IMR-90 (cell line): ENCODE measurements around the gene NLRP1. TPM values are rescaled to one million over a fixed set of nuclear protein-coding genes. Genes with fewer than 3 reads are reported as not detected.

Experiments
- ATAC-seq: fragments of 200-7000 bp; cut with Tn5 transposase; 2 replicates; pipeline ENCODE4 v1.9.1; 2020; ENCODE audit warnings: low read depth, mild to moderate bottlenecking, moderate library complexity
- BruUV-seq: library from RNA; stranded (reverse); fragments of 400-500 nt; replicated peaks from 2 replicates; lab custom pipeline; 2021; lab: Mats Ljungman, UMichigan
- CTCF ChIA-PET: fragments of 300-600 bp; formaldehyde crosslinking; extraction: SDS; loops from one replicate; lab custom pipeline; 2021; ENCODE audit warnings: antibody characterized with exemption; lab: Yijun Ruan, JAX
- POLR2A ChIA-PET: fragments of 300-600 bp; sonication (Branson Sonifier 250); formaldehyde crosslinking; loops from one replicate; lab custom pipeline; 2022; ENCODE audit warnings: antibody characterized with exemption; ENCODE audit not compliant: unreplicated experiment; lab: Charles Lee
- DNase-seq: peaks from one replicate; pipeline ENCODE4 v3.0.0; 2013
- H2AFZ ChIP-seq: replicated peaks from 2 replicates; pipeline ENCODE3; 2013; ENCODE audit warnings: low read length, mild to moderate bottlenecking; ENCODE audit not compliant: poor library complexity
- H2AK5ac ChIP-seq: 2 replicates; pipeline ENCODE4 v1.6.1; 2013; ENCODE audit warnings: low read depth, low read length, inconsistent platforms
- H2AK9ac ChIP-seq: replicated peaks from 2 replicates; pipeline ENCODE3; 2013; ENCODE audit warnings: mild to moderate bottlenecking, low read depth, low read length, moderate library complexity; ENCODE audit not compliant: poor library complexity
- H2BK120ac ChIP-seq: 2 replicates; pipeline ENCODE4 v1.6.1; 2013; ENCODE audit warnings: low read depth, low read length, inconsistent platforms
- H2BK15ac ChIP-seq: 3 replicates; pipeline ENCODE4 v1.6.1; 2013; ENCODE audit warnings: low read depth, low read length, inconsistent platforms
- H2BK20ac ChIP-seq: 2 replicates; pipeline ENCODE4 v1.6.1; 2013; ENCODE audit warnings: low read depth, mild to moderate bottlenecking, inconsistent platforms, low read length, moderate library complexity
- H2BK5ac ChIP-seq: 2 replicates; pipeline ENCODE4 v1.6.1; 2013; ENCODE audit warnings: mild to moderate bottlenecking, low read depth, low read length, inconsistent platforms; ENCODE audit not compliant: poor library complexity, severe bottlenecking
- H3K14ac ChIP-seq: replicated peaks from 2 replicates; pipeline ENCODE4 v1.6.1; 2013; ENCODE audit warnings: low read depth, low read length, inconsistent platforms
- H3K18ac ChIP-seq: 2 replicates; pipeline ENCODE4 v1.6.1; 2013; ENCODE audit warnings: low read depth, low read length, control low read depth
- H3K23ac ChIP-seq: 2 replicates; pipeline ENCODE4 v1.6.1; 2013; ENCODE audit warnings: low read depth, low read length, inconsistent platforms
- H3K27ac ChIP-seq: 2 replicates; pipeline ENCODE4 v1.5.1; 2013; ENCODE audit warnings: mild to moderate bottlenecking, control low read depth, low read length; ENCODE audit not compliant: insufficient read depth
- H3K27me3 ChIP-seq: 2 replicates; pipeline ENCODE4 v1.6.1; 2013; ENCODE audit warnings: low read length; ENCODE audit not compliant: control insufficient read depth, insufficient read depth
- H3K36me3 ChIP-seq: 2 replicates; pipeline ENCODE4 v1.6.1; 2013; ENCODE audit warnings: low read length, mixed read lengths; ENCODE audit not compliant: control insufficient read depth, insufficient read depth
- H3K4ac ChIP-seq: 2 replicates; pipeline ENCODE4 v1.6.1; 2013; ENCODE audit warnings: low read depth, low read length, inconsistent platforms
- H3K4me1 ChIP-seq: 2 replicates; pipeline ENCODE4 v1.6.1; 2013; ENCODE audit warnings: low read length, mixed read lengths; ENCODE audit not compliant: control insufficient read depth, insufficient read depth
- H3K4me2 ChIP-seq: 2 replicates; pipeline ENCODE4 v1.6.1; 2013; ENCODE audit warnings: low read depth, mild to moderate bottlenecking, control low read depth, low read length, moderate library complexity
- H3K4me3 ChIP-seq: 2 replicates; pipeline ENCODE4 v1.5.1; 2013; ENCODE audit warnings: low read depth, mild to moderate bottlenecking, control low read depth, low read length, moderate library complexity; ENCODE audit not compliant: insufficient read depth
- H3K56ac ChIP-seq: 2 replicates; pipeline ENCODE4 v1.6.1; 2013; ENCODE audit warnings: low read length, inconsistent platforms; ENCODE audit not compliant: insufficient read depth; ENCODE audit errors: extremely low read depth
- H3K79me1 ChIP-seq, 2 experiments: 2 replicates each; pipeline ENCODE4 v1.6.1; 2013; ENCODE audit warnings: low read length in 2 of 2, inconsistent platforms in 1 of 2, low read depth in 1 of 2
- H3K9ac ChIP-seq: 2 replicates; pipeline ENCODE4 v1.6.1; 2013; ENCODE audit warnings: low read depth, low read length, control low read depth
- H3K9me1 ChIP-seq: 2 replicates; pipeline ENCODE4 v1.6.1; 2013; ENCODE audit warnings: low read length, inconsistent platforms; ENCODE audit not compliant: insufficient read depth
- H3K9me3 ChIP-seq: 2 replicates; pipeline ENCODE4 v1.6.1; 2013; ENCODE audit warnings: low read length; ENCODE audit not compliant: control insufficient read depth, insufficient read depth
- H4K20me1 ChIP-seq: 2 replicates; pipeline ENCODE4 v1.6.1; 2013; ENCODE audit warnings: low read length, inconsistent platforms; ENCODE audit not compliant: insufficient read depth
- H4K5ac ChIP-seq: 2 replicates; pipeline ENCODE4 v1.6.1; 2013; ENCODE audit warnings: mild to moderate bottlenecking, low read depth, low read length, control low read depth
- H4K8ac ChIP-seq, 2 experiments: 2 replicates each; pipeline ENCODE4 v1.6.1; 2013; ENCODE audit warnings: low read depth in 2 of 2, low read length in 2 of 2, control low read depth in 1 of 2, inconsistent platforms in 1 of 2
- H4K91ac ChIP-seq: 2 replicates; pipeline ENCODE4 v1.6.1; 2013; ENCODE audit warnings: low read depth, low read length, inconsistent platforms; ENCODE audit not compliant: insufficient read depth
- BHLHE40 ChIP-seq: fragments of 150-350 bp; IDR thresholded peaks from 2 replicates; pipeline ENCODE4 v1.6.1; 2016; ENCODE audit warnings: mild to moderate bottlenecking, low read depth, low read length
- CEBPB ChIP-seq: IDR thresholded peaks from 2 replicates; pipeline ENCODE4 v1.6.1; 2012; ENCODE audit warnings: low read depth, low read length, improper control_type of control experiment
- CHD1 ChIP-seq: IDR thresholded peaks from 2 replicates; pipeline ENCODE4 v1.6.1; 2012; ENCODE audit warnings: low read depth, low read length, improper control_type of control experiment
- CTCF ChIP-seq: conservative IDR thresholded peaks from 2 replicates; pipeline ENCODE4 v1.5.1; 2012; ENCODE audit warnings: mild to moderate bottlenecking, low read depth, low read length, improper control_type of control experiment
- MAFK ChIP-seq: IDR thresholded peaks from 2 replicates; pipeline ENCODE4 v1.6.1; 2012; ENCODE audit warnings: low read depth, low read length, improper control_type of control experiment
- MXI1 ChIP-seq: IDR thresholded peaks from 2 replicates; pipeline ENCODE4 v1.6.1; 2012; ENCODE audit warnings: low read depth, mild to moderate bottlenecking, low read length, moderate library complexity, borderline replicate concordance
- NFE2L2 ChIP-seq: fragments of 150-350 bp; IDR thresholded peaks from 2 replicates; pipeline ENCODE4 v1.6.1; 2016; ENCODE audit warnings: low read depth, mild to moderate bottlenecking, low read length
- POLR2A ChIP-seq: IDR thresholded peaks from 2 replicates; pipeline ENCODE4 v1.6.1; 2012; ENCODE audit warnings: mild to moderate bottlenecking, low read depth, low read length
- RAD21 ChIP-seq: IDR thresholded peaks from 2 replicates; pipeline ENCODE4 v1.6.1; 2012; ENCODE audit warnings: low read length, improper control_type of control experiment
- RCOR1 ChIP-seq: IDR thresholded peaks from 2 replicates; pipeline ENCODE4 v1.6.1; 2012; ENCODE audit warnings: mild to moderate bottlenecking, low read length, improper control_type of control experiment; ENCODE audit not compliant: insufficient replicate concordance
- USF2 ChIP-seq: fragments of 150-350 bp; IDR thresholded peaks from 2 replicates; pipeline ENCODE4 v1.6.1; 2017; ENCODE audit warnings: mild to moderate bottlenecking, antibody characterized with exemption, low read length, low read depth
- WGBS, 2 experiments: methylation state at CpG; one replicate each; pipeline versions ENCODE4 v1.1.5 to v1.1.7; 2013; ENCODE audit warnings: missing lambda C conversion rate in 2 of 2; ENCODE audit not compliant: insufficient read length in 1 of 2; ENCODE audit errors: extremely low coverage in 2 of 2; 5-methylcytosine and 5-hydroxymethylcytosine counted together
- dilution Hi-C: fragments of 300-500 bp; cut with HindIII; formaldehyde crosslinking; loops from one replicate; pipeline ENCODE4 v1.14.3; 2018; ENCODE audit warnings: low sequenced_read_pairs; ENCODE audit not compliant: unreplicated experiment
- in situ Hi-C: fragments of 300-500 bp; cut with MboI; formaldehyde crosslinking; loops from 3 replicates; pipeline ENCODE4 v1.14.3; 2019; ENCODE audit warnings: low sequenced_read_pairs, inconsistent platforms, mixed read lengths
- intact Hi-C: fragments of 100-400 bp; cut with micrococcal nuclease; formaldehyde crosslinking; loops from 2 replicates; pipeline ENCODE4 v1.10.0; 2022
- polyA plus RNA-seq, 3 experiments: library from polyadenylated mRNA; depleted of rRNA; stranded (reverse); fragments of >200 nt; gene quantifications; 2 replicates each; pipeline ENCODE4 v1.2.3, GENCODE V29; 2012; ENCODE audit warnings: low replicate concordance in 1 of 3
- total RNA-seq: library from RNA; depleted of rRNA; stranded (reverse); fragments of >200 nt; gene quantifications from 2 replicates; pipeline ENCODE4 v1.2.3, GENCODE V29; 2012

The NLRP1 gene
- total and polyA plus RNA-seq, 2 of the 4 experiments (the other 2 are of a cell fraction) = 134 to 340 TPM

- Histone ChIP-seq H3K14ac (no peak overlapping the region), H3K23ac (peak overlapping the region; percentile 9; the same call in 1 of the 2 replicates), H3K4me1 (no peaks in the 10 kb centered on the region), H3K9ac (peak overlapping the region; percentile 71), H3K36me3 (peaks cover 3% of the 10 kb centered on the region), H4K8ac (no peak overlapping the region; a peak in 1 of 4 replicates), H4K20me1 (peaks cover 21% of the 10 kb centered on the region), H2AK9ac (no peak overlapping the region), H3K18ac (no peak overlapping the region), H3K79me1 (peaks cover 13 to 57% of the 10 kb centered on the region in 2 experiments; a peak in 3 of 4 replicates), H2BK5ac (no peak overlapping the region), H4K5ac (no peak overlapping the region), H4K91ac (no peak overlapping the region), H2BK120ac (no peak overlapping the region), H3K9me1 (peaks cover 5% of the 10 kb centered on the region; the same call in 1 of the 2 replicates), H3K4ac (peak overlapping the region; percentile 42; the same call in 1 of the 2 replicates), H3K56ac (peak overlapping the region; percentile 57; the same call in 1 of the 2 replicates), H3K27me3 (no peaks in the 10 kb centered on the region), H3K4me3 (peak overlapping the region; percentile 79), H2AFZ (no peak overlapping the region), H2BK20ac (no peak overlapping the region), H2AK5ac (no peak overlapping the region), H3K9me3 (no peaks in the 10 kb centered on the region), H2BK15ac (no peak overlapping the region), H3K4me2 (peak overlapping the region; percentile 100), H3K27ac (peak overlapping the region; percentile 66; the same call in 1 of the 2 replicates)
- CTCF ChIA-PET = interaction anchor here (0.6 kb wide), 1 partner anchor 103 kb away, joined by 5 read pairs; no protein-coding TSS in a partner anchor
- 0% methylated on average over 2 of the region's 8 CpGs; no CpG with 5 or more reads in 1 of the 2 experiments for WGBS, 2 experiments
- no peak for TF ChIP-seq NFE2L2
- TF ChIP-seq POLR2A = no peak
- TF ChIP-seq RAD21 = no peak
- no peak for TF ChIP-seq BHLHE40
- TF ChIP-seq CTCF = no peak
- TF ChIP-seq RCOR1 = no peak
- no peak for TF ChIP-seq CHD1
- no peak for TF ChIP-seq MAFK
- TF ChIP-seq USF2 = no peak
- no peak for TF ChIP-seq MXI1
- no peak for TF ChIP-seq CEBPB
- dilution Hi-C loops = no loop called here
- DNase-seq (no peak), ATAC-seq (peak; percentile 8)
- intact Hi-C loops = no loop called here
- in situ Hi-C loops = no loop called here
- BruUV-seq = no TSS peak
- POLR2A ChIA-PET = no interaction called here
Measured at GRCh38 chr17:5467416-5467815, 116.9 kb downstream of the NLRP1 start.
